A673 (cell line): ENCODE data around the gene PHF2.

Experiments used
- CTCF ChIP-seq: fragments of 300-800, 200-600 bp; sonication (generic); conservative IDR thresholded peaks from 2 replicates; pipeline ENCODE4 v1.5.1; 2017; ENCODE audit warnings: low read depth, mild to moderate bottlenecking, antibody characterized with exemption, low read length, moderate library complexity, mixed read lengths
- EZH2 ChIP-seq: fragments of 200-600 bp; sonication (generic); IDR thresholded peaks from 2 replicates; pipeline ENCODE4 v1.6.1; 2017; ENCODE audit warnings: borderline replicate concordance, low read depth, mild to moderate bottlenecking, mixed read lengths, antibody characterized with exemption, low read length; ENCODE audit not compliant: poor library complexity, severe bottlenecking

- no peak for TF ChIP-seq CTCF
- no peak for TF ChIP-seq EZH2
These were observed 14.3 kb downstream of the PHF2 start for GRCh38 chr9:93590609-93591234.
